HUES48 (cell line): ENCODE results near the gene PKP1.

ENCODE experiments used
- H3K27ac ChIP-seq: one replicate; pipeline ENCODE4 v1.7.0; 2013; ENCODE audit warnings: low read depth, low read length, inconsistent platforms
- H3K27me3 ChIP-seq: 2 replicates; pipeline ENCODE4 v1.6.1; 2013; ENCODE audit warnings: mild to moderate bottlenecking, low read length; ENCODE audit not compliant: control insufficient read depth, insufficient read depth
- H3K36me3 ChIP-seq: 2 replicates; pipeline ENCODE4 v1.6.1; 2013; ENCODE audit warnings: low read length; ENCODE audit not compliant: control insufficient read depth, insufficient read depth
- H3K4me1 ChIP-seq: 2 replicates; pipeline ENCODE4 v1.6.1; 2013; ENCODE audit warnings: mild to moderate bottlenecking, low read length; ENCODE audit not compliant: control insufficient read depth, insufficient read depth
- H3K4me3 ChIP-seq: 2 replicates; pipeline ENCODE4 v1.5.1; 2013; ENCODE audit warnings: mild to moderate bottlenecking, low read depth, low read length
- H3K9ac ChIP-seq: 2 replicates; pipeline ENCODE4 v1.6.1; 2013; ENCODE audit warnings: mild to moderate bottlenecking, low read depth, low read length, moderate library complexity
- H3K9me3 ChIP-seq: 2 replicates; pipeline ENCODE4 v1.6.1; 2013; ENCODE audit warnings: low read length; ENCODE audit not compliant: control insufficient read depth, insufficient read depth

PKP1 gene

GRCh38 chr1:201269900-201270410 lies 13.4 kb upstream of the PKP1 start:
- Histone ChIP-seq H3K36me3 (no peaks in the 10 kb centered on the region), H3K9ac (no peak overlapping the region), H3K27me3 (no peaks in the 10 kb centered on the region), H3K9me3 (no peaks in the 10 kb centered on the region), H3K4me3 (no peak overlapping the region), H3K4me1 (peaks cover 5% of the 10 kb centered on the region; the same call in 1 of the 2 replicates), H3K27ac (no peak overlapping the region)

DNA sequence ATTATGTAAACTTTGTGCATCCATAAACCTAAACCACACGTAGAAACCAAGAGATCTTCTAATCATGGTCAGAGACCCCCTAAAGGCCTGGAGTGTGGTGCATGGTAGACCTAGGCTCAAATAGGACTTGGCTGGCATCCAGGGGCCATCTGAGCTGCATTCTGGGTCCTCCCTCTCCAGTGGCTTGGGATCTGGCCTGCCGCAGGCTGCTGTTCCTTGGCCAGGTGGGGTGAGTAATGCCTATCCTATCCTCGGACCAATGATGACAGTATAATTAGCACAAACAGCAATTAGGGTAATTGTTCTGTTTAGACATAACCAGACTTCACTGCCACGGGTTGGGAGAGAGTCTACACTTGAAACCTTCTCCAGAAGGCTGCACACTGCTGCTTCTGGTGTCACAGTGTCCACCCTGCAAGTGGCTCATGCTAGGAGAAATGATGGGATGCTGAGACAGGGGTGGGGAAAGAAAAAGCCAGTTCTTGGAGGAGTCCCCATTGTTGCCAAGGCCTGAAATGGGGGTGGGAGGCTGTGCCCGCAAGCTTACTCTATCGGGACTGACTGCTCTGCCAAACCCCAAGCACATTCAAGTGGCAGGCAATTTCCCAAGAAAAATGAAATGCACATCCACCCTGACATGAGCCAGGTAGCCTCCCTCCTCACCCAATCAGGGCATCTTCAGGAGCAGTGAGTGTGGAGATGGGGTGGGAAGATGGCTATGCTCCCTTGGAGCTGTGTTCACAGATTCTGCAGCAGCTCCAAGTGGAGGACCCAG lies 12.5 kb upstream of the PKP1 start:
- H3K36me3 ChIP-seq: no peaks in the 10 kb centered on the region
- H3K27ac ChIP-seq: no peak overlapping the region
- no peak overlapping the region for H3K9ac ChIP-seq
- no peaks in the 10 kb centered on the region for H3K9me3 ChIP-seq
- no peaks in the 10 kb centered on the region for H3K27me3 ChIP-seq
- peaks cover 5% of the 10 kb centered on the region; the same call in 1 of the 2 replicates for H3K4me1 ChIP-seq
- H3K4me3 ChIP-seq: no peak overlapping the region

DNA sequence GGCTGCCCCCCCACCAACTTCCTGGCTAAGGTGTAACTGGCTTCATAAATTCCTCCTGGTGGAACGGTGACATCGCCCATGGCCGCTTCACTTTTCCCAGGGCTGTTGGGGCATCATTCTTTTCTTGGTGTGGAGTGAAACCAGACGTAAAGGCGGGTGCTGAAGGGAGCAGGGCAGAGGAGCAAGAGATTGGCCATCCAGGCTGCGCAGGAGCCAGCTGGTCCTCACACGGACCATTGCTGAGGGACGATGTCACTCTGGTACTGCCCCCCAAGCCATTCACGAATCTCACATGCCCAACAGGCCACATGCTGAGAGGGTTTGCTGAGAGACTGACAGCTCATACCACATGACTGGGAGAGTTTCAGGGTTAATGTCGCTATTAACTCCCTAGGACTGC lies 10.5 kb upstream of the PKP1 start:
- no peaks in the 10 kb centered on the region for H3K27me3 ChIP-seq
- H3K36me3 ChIP-seq: no peaks in the 10 kb centered on the region
- no peaks in the 10 kb centered on the region for H3K9me3 ChIP-seq

GRCh38 chr1:201274616-201275252 lies 8.6 kb upstream of the PKP1 start:
- Histone ChIP-seq H3K4me3 (no peak overlapping the region), H3K36me3 (no peaks in the 10 kb centered on the region), H3K27me3 (no peaks in the 10 kb centered on the region), H3K9me3 (no peaks in the 10 kb centered on the region), H3K9ac (no peak overlapping the region), H3K4me1 (peaks cover 5% of the 10 kb centered on the region; the same call in 1 of the 2 replicates), H3K27ac (no peak overlapping the region)

More for the DNA sequence above, 10.5 kb upstream of the PKP1 start:
- H3K27ac ChIP-seq: no peak overlapping the region
- H3K9ac ChIP-seq: no peak overlapping the region
- no peak overlapping the region for H3K4me3 ChIP-seq
- peaks cover 5% of the 10 kb centered on the region; the same call in 1 of the 2 replicates for H3K4me1 ChIP-seq

- H3K27ac ChIP-seq: no peak overlapping the region
- no peak overlapping the region for H3K9ac ChIP-seq
- no peaks in the 10 kb centered on the region for H3K27me3 ChIP-seq
Measured at GRCh38 chr1:201275253-201275666, 8.0 kb upstream of the PKP1 start.

DNA sequence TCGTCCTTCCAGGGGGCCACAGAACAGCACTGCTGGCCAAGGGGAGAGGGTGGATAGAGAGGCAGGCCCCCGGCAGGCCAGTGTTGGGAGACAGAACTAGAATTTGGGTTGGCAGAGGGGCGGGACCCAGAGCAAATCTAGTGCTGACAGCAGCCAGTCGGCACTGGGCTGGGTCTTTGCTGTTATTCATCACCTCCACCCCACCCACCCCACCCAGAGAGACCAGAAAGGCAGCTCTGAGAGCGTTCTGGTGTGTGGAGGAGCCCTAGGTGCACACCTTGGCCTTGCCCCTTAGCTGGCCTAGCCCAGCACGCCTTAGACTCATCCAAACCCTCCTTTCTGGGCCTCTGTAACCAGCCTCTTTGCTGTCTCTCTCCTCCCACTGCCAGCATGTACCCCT lies 6.4 kb upstream of the PKP1 start:
- Histone ChIP-seq H3K4me1 (peaks cover 5% of the 10 kb centered on the region; the same call in 1 of the 2 replicates), H3K9me3 (no peaks in the 10 kb centered on the region), H3K27ac (no peak overlapping the region), H3K4me3 (no peak overlapping the region), H3K27me3 (peaks cover 5% of the 10 kb centered on the region), H3K9ac (no peak overlapping the region), H3K36me3 (no peaks in the 10 kb centered on the region)

More at GRCh38 chr1:201275253-201275666, 8.0 kb upstream of the PKP1 start:
- Histone ChIP-seq H3K4me1 (peaks cover 5% of the 10 kb centered on the region; the same call in 1 of the 2 replicates), H3K36me3 (no peaks in the 10 kb centered on the region), H3K4me3 (no peak overlapping the region), H3K9me3 (no peaks in the 10 kb centered on the region)

- no peak overlapping the region for H3K27ac ChIP-seq
- H3K27me3 ChIP-seq: peaks cover 10% of the 10 kb centered on the region
- H3K4me1 ChIP-seq: peaks cover 5% of the 10 kb centered on the region; the same call in 1 of the 2 replicates
- H3K9ac ChIP-seq: no peak overlapping the region
- no peak overlapping the region for H3K4me3 ChIP-seq
- no peaks in the 10 kb centered on the region for H3K9me3 ChIP-seq
- H3K36me3 ChIP-seq: no peaks in the 10 kb centered on the region
Measured at GRCh38 chr1:201277441-201277840, 5.9 kb upstream of the PKP1 start.

- H3K27me3 ChIP-seq: peaks cover 29% of the 10 kb centered on the region
- H3K9ac ChIP-seq: no peak overlapping the region
- H3K4me1 ChIP-seq: 0 out of 2 replicates have a peak, but pooled peaks cover 3% of the 10 kb centered on the region
- H3K27ac ChIP-seq: no peak overlapping the region
- H3K9me3 ChIP-seq: no peaks in the 10 kb centered on the region
- no peaks in the 10 kb centered on the region for H3K36me3 ChIP-seq
- no peak overlapping the region for H3K4me3 ChIP-seq
Measured at GRCh38 chr1:201279313-201279712, 4.0 kb upstream of the PKP1 start.

GRCh38 chr1:201280884-201281283 lies 2.4 kb upstream of the PKP1 start:
- H3K4me3 ChIP-seq: no peak overlapping the region
- H3K27me3 ChIP-seq: peaks cover 37% of the 10 kb centered on the region
- no peak overlapping the region for H3K27ac ChIP-seq
- no peaks in the 10 kb centered on the region for H3K36me3 ChIP-seq
- H3K9ac ChIP-seq: no peak overlapping the region
- H3K4me1 ChIP-seq: 0 out of 2 replicates have a peak, but pooled peaks cover 3% of the 10 kb centered on the region
- H3K9me3 ChIP-seq: no peaks in the 10 kb centered on the region

- Histone ChIP-seq H3K9ac (no peak overlapping the region), H3K36me3 (no peaks in the 10 kb centered on the region), H3K27ac (no peak overlapping the region), H3K9me3 (no peaks in the 10 kb centered on the region), H3K4me3 (no peak overlapping the region), H3K4me1 (0 out of 2 replicates have a peak, but pooled peaks cover 3% of the 10 kb centered on the region), H3K27me3 (peaks cover 37% of the 10 kb centered on the region)
Measured at GRCh38 chr1:201281573-201281972, 1.7 kb upstream of the PKP1 start.

DNA sequence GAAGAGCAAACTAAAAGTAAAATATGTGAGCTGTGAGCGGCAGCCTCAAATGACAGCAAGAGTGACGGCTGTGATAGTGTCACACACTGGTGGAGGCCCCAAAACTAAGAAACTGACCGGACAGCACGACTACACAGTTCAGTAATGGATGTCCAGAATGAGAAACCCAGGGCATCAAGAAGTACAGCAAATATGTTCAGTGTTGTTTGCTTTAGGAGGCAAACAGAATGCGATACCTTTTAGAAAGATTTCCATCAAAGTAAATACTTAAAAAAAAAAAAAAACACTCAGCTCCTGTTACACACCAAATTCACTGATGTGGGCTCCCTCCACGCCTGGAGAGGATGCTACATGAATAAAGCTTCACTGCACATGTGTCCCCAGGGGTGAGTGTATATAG lies 1.1 kb upstream of the PKP1 start:
- H3K4me1 ChIP-seq: 0 out of 2 replicates have a peak, but pooled peaks cover 3% of the 10 kb centered on the region
- H3K27me3 ChIP-seq: peaks cover 37% of the 10 kb centered on the region
- no peak overlapping the region for H3K27ac ChIP-seq

More for the DNA sequence above, 1.1 kb upstream of the PKP1 start:
- Histone ChIP-seq H3K36me3 (no peaks in the 10 kb centered on the region), H3K9me3 (no peaks in the 10 kb centered on the region), H3K9ac (no peak overlapping the region), H3K4me3 (no peak overlapping the region)
